GM12892 (cell line): ENCODE measurements around the gene PMPCA.

ENCODE experiments used
- POLR2AphosphoS5 ChIP-seq: IDR thresholded peaks from 2 replicates; pipeline ENCODE4 v1.6.1; 2011; ENCODE audit warnings: low read depth, low read length, control low read depth
- TAF1 ChIP-seq: IDR thresholded peaks from 2 replicates; pipeline ENCODE4 v1.6.1; 2011; ENCODE audit warnings: low read depth, mild to moderate bottlenecking, control low read depth, low read length, borderline replicate concordance

DNA sequence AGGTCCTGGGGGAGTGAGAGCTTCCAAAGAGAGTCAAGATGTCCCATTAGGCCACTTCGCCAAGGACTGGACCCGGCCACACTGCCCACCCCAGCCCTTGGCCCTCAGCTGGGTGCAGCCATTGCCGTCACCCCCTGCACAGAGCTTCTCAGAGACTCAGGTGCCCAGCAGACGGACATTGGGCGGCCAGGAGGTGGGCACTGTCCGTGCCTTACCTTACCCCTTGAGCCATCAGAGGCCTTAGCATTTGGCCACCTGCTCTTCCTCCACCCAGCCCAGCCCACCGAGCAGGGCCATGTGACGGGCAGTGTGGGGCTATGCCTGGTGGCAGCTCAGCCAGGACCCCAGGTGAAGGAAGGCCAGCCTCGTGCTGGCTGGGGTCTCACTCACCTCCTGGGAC, 43.6 kb upstream of the PMPCA start:
- TF ChIP-seq TAF1 (no peak), POLR2AphosphoS5 (no peak)
